Prostate gland (tissue), 2 donors: ENCODE measurements around the gene SLC22A17.

Experiments
- POLR2A ChIP-seq: fragments of 450-650 bp; IDR thresholded peaks from one replicate; pipeline ENCODE4 v1.6.1; 2016; ENCODE audit warnings: antibody characterized with exemption, mild to moderate bottlenecking
- POLR2AphosphoS5 ChIP-seq: sonication (generic); formaldehyde crosslinking; IDR thresholded peaks from one replicate; pipeline ENCODE4 v1.6.1; 2017; ENCODE audit warnings: antibody characterized with exemption
- TF ChIP-seq, protein P1 (sequence below), 4 experiments: fragments of 200-600 bp in 2 of 4; fragments of 450-650 bp in 2 of 4; sonication (generic) in 2 of 4; IDR thresholded peaks; 1 replicate in 3 of 4; 2 replicates in 1 of 4; pipeline ENCODE4 v1.5.1; 2016 to 2019; ENCODE audit warnings: antibody characterized with exemption in 4 of 4, mild to moderate bottlenecking in 2 of 4, moderate library complexity in 2 of 4

DNA sequence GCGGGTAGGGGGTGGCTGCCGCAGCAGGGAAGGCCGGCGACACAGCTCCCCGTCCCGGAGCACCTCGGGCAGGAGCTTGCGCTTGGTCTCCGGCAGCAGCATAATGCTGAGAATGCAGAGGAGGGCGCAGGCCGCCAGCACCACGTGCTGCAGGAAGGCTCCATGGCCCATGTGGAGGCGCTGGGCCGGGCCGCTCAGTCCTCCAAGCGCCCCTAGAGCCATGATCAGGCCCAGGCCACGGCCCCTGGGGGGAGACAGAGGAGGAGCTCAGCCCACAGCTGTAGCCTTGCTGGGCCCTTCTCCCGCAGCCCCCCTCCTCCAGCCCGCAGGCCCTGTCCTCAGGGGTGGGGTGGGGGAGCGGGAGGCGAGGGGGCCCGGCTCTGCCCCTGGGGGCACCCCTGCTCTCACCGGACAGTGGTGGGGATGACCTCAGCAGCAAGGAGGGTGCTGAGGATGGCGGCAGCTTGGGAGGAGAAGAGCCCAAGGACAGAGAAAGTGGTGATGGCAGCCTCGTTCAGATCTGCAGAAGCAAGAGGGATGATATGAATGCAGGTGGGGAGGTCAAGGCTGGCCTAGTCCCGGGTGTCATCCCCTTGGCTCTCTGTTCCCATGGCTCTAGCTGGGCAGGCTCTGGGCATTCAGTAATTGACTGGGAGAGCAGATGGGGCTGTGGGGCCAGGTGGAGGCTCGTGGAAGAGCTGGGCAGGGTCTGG lies 5.8 kb downstream of the SLC22A17 start:
- TF ChIP-seq POLR2AphosphoS5 (no peak), POLR2A (no peak)
- TF ChIP-seq, protein P1, sequence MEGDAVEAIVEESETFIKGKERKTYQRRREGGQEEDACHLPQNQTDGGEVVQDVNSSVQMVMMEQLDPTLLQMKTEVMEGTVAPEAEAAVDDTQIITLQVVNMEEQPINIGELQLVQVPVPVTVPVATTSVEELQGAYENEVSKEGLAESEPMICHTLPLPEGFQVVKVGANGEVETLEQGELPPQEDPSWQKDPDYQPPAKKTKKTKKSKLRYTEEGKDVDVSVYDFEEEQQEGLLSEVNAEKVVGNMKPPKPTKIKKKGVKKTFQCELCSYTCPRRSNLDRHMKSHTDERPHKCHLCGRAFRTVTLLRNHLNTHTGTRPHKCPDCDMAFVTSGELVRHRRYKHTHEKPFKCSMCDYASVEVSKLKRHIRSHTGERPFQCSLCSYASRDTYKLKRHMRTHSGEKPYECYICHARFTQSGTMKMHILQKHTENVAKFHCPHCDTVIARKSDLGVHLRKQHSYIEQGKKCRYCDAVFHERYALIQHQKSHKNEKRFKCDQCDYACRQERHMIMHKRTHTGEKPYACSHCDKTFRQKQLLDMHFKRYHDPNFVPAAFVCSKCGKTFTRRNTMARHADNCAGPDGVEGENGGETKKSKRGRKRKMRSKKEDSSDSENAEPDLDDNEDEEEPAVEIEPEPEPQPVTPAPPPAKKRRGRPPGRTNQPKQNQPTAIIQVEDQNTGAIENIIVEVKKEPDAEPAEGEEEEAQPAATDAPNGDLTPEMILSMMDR (IDR thresholded peaks at IDR 0.05): no peak
